NCI-H2227 (cell line): ENCODE results near the gene CLUH.
A peak's percentile ranks its signal among the peaks of the same experiment; 100 is the strongest.

Source experiments
- DNase-seq: peaks from one replicate; lab custom pipeline; 2025; ENCODE audit not compliant: unreplicated experiment; lab: John Stamatoyannopoulos, UW

Gene CLUH

GRCh38 chr17:2718150-2718938, 6.8 kb upstream of the CLUH start:
- DNase-seq: no peak

- peak; percentile 8 for DNase-seq
Observed at GRCh38 chr17:2716649-2717048, 5.1 kb upstream of the CLUH start.

- DNase-seq: no peak
Observed at GRCh38 chr17:2713881-2714280, 2.3 kb upstream of the CLUH start.

GRCh38 chr17:2712300-2713043, 908 bp upstream of the CLUH start:
- DNase-seq: peak; percentile 11

- DNase-seq: peak; percentile 29
Observed at GRCh38 chr17:2710803-2711607, 559 bp downstream of the CLUH start.

- no peak for DNase-seq
Observed at GRCh38 chr17:2710071-2710802, 1.3 kb downstream of the CLUH start.

GRCh38 chr17:2709183-2709661, 2.3 kb downstream of the CLUH start:
- no peak for DNase-seq

GRCh38 chr17:2708585-2709182, 2.9 kb downstream of the CLUH start:
- no peak for DNase-seq

GRCh38 chr17:2707721-2708584, 3.6 kb downstream of the CLUH start:
- no peak for DNase-seq

GRCh38 chr17:2706911-2707510, 4.6 kb downstream of the CLUH start:
- DNase-seq: no peak

GRCh38 chr17:2705888-2706795, 5.4 kb downstream of the CLUH start:
- no peak for DNase-seq

- DNase-seq: no peak
Observed at GRCh38 chr17:2705263-2705662, 6.3 kb downstream of the CLUH start.

- no peak for DNase-seq
Observed at GRCh38 chr17:2704890-2705248, 6.7 kb downstream of the CLUH start.

GRCh38 chr17:2704031-2704889, 7.3 kb downstream of the CLUH start:
- no peak for DNase-seq

- DNase-seq: no peak
Observed at GRCh38 chr17:2703606-2704005, 8.0 kb downstream of the CLUH start.

GRCh38 chr17:2703181-2703580, 8.4 kb downstream of the CLUH start:
- DNase-seq: no peak
